HCT116 (cell line): ENCODE data around the gene CCDC159. TPM values are rescaled to one million over a fixed set of nuclear protein-coding genes. Genes with fewer than 3 reads are reported as not detected.
"Not testable (repeated sequence)": the region's sequence is repeated elsewhere in the genome, so short reads cannot be mapped to it uniquely, and the experiment has no call there.

ENCODE experiments used
- ATAC-seq: fragments of 200-7000 bp; cut with Tn5 transposase; 2 replicates; pipeline ENCODE4 v1.9.1; 2020; ENCODE audit warnings: mild to moderate bottlenecking, moderate library complexity
- BruUV-seq: library from RNA; stranded (reverse); fragments of 400-500 nt; replicated peaks from 2 replicates; lab custom pipeline; 2021; lab: Mats Ljungman, UMichigan
- CTCF ChIA-PET: fragments of 300-600 bp; sonication (Branson Sonifier 250); formaldehyde crosslinking; loops from one replicate; lab custom pipeline; 2021; ENCODE audit warnings: antibody characterized with exemption; lab: Charles Lee
- POLR2A ChIA-PET: fragments of 300-600, 350-600 bp; sonication (Branson Sonifier 250); formaldehyde crosslinking; loops from one replicate; lab custom pipeline; 2021; ENCODE audit warnings: antibody characterized with exemption; lab: Charles Lee
- RAD21 ChIA-PET, 2 experiments: fragments of 300-600 bp; sonication (Branson Sonifier 250); formaldehyde crosslinking; loops; one replicate each; lab custom pipeline; 2023; ENCODE audit warnings: low total read pairs in 2 of 2; ENCODE audit not compliant: uncharacterized antibody in 2 of 2, unreplicated experiment in 2 of 2, low non-redundant PET in 1 of 2; lab: Charles Lee
- DNase-seq: peaks from one replicate; pipeline ENCODE4 v3.0.0-alpha.2; 2010; ENCODE audit warnings: low read depth, low spot score
- H2AFZ ChIP-seq: fragments of 200-600 bp; shearing (Covaris generic), sonication (generic); 2 replicates; pipeline ENCODE4 v1.6.1; 2017; ENCODE audit warnings: low read depth, mixed run types, mixed read lengths, antibody characterized with exemption, low read length; ENCODE audit not compliant: poor library complexity, severe bottlenecking
- H3K27ac ChIP-seq: 2 replicates; pipeline ENCODE4 v1.5.1; 2012; ENCODE audit warnings: low read depth, low read length
- H3K27me3 ChIP-seq: fragments of 200-600 bp; sonication (generic); 2 replicates; pipeline ENCODE4 v1.6.1; 2016; ENCODE audit warnings: mixed run types, low read length, mixed read lengths; ENCODE audit not compliant: insufficient read depth
- H3K36me3 ChIP-seq, 2 experiments: fragments of 200-500 bp in 1 of 2; fragments of 200-600 bp in 1 of 2; sonication (Bioruptor generic) in 1 of 2; sonication (generic) in 1 of 2; 2 replicates each; pipeline versions ENCODE4 v1.5.1 to v1.6.1; 2014 to 2016; ENCODE audit warnings: low read length in 2 of 2, inconsistent platforms in 1 of 2, mixed read lengths in 1 of 2, mixed run types in 1 of 2; ENCODE audit not compliant: insufficient read depth in 2 of 2, control insufficient read depth in 1 of 2
- H3K4me1 ChIP-seq, 2 experiments: fragments of 200-600 bp in 1 of 2; sonication (generic) in 1 of 2; 2 replicates each; pipeline versions ENCODE4 v1.5.1 to v1.6.1; 2012 to 2017; ENCODE audit warnings: low read length in 2 of 2, inconsistent platforms in 1 of 2, mild to moderate bottlenecking in 1 of 2, mixed read lengths in 1 of 2, mixed run types in 1 of 2, moderate library complexity in 1 of 2; ENCODE audit not compliant: insufficient read depth in 2 of 2, control insufficient read depth in 1 of 2
- H3K4me2 ChIP-seq: fragments of 200-600 bp; sonication (generic); 2 replicates; pipeline ENCODE4 v1.6.1; 2017; ENCODE audit warnings: mixed run types, low read length, mixed read lengths
- H3K4me3 ChIP-seq, 2 experiments: fragments of 200-600 bp in 1 of 2; sonication (generic) in 1 of 2; replicated peaks in 1 of 2; 2 replicates each; pipeline ENCODE4 v1.5.1; 2011 to 2016; ENCODE audit warnings: low read length in 2 of 2, control low read depth in 1 of 2, low read depth in 1 of 2, mild to moderate bottlenecking in 1 of 2, mixed read lengths in 1 of 2, mixed run types in 1 of 2
- H3K79me2 ChIP-seq: fragments of 200-600 bp; sonication (generic); 2 replicates; pipeline ENCODE4 v1.6.1; 2017; ENCODE audit warnings: mild to moderate bottlenecking, mixed run types, low read length, moderate library complexity, mixed read lengths; ENCODE audit not compliant: insufficient read depth
- H3K9ac ChIP-seq: fragments of 200-600 bp; sonication (generic); 2 replicates; pipeline ENCODE4 v1.6.1; 2016; ENCODE audit warnings: low read length, mixed read lengths
- H3K9me2 ChIP-seq: fragments of 200-600 bp; sonication (generic), shearing (Covaris generic); 2 replicates; pipeline ENCODE4 v1.6.1; 2017; ENCODE audit warnings: mixed run types, mild to moderate bottlenecking, moderate library complexity; ENCODE audit not compliant: insufficient read depth
- H3K9me3 ChIP-seq, 2 experiments: fragments of 200-500 bp in 1 of 2; fragments of 200-600 bp in 1 of 2; sonication (Bioruptor generic) in 1 of 2; sonication (generic) in 1 of 2; 2 replicates each; pipeline ENCODE4 v1.6.1; 2014 to 2017; ENCODE audit warnings: low read length in 2 of 2, mixed read lengths in 2 of 2, inconsistent platforms in 1 of 2, low read depth in 1 of 2, mild to moderate bottlenecking in 1 of 2, mixed run types in 1 of 2, moderate library complexity in 1 of 2; ENCODE audit not compliant: control insufficient read depth in 1 of 2, insufficient read depth in 1 of 2
- H4K20me1 ChIP-seq: fragments of 200-600 bp; sonication (generic), shearing (Covaris generic); 2 replicates; pipeline ENCODE4 v1.6.1; 2017; ENCODE audit warnings: mixed run types, mild to moderate bottlenecking, moderate library complexity; ENCODE audit not compliant: insufficient read depth
- CTCF ChIP-seq, 3 experiments: fragments of 200-600 bp in 1 of 3; sonication (generic) in 1 of 3; IDR thresholded peaks in 2 of 3; conservative IDR thresholded peaks in 1 of 3; 2 replicates each; pipeline ENCODE4 v1.5.1; 2012 to 2017; ENCODE audit warnings: low read depth in 2 of 3, low read length in 2 of 3, antibody characterized with exemption in 1 of 3, borderline replicate concordance in 1 of 3, control low read depth in 1 of 3, mild to moderate bottlenecking in 1 of 3, mixed read lengths in 1 of 3, mixed run types in 1 of 3, moderate library complexity in 1 of 3; ENCODE audit not compliant: insufficient read depth in 1 of 3
- RAD21 ChIP-seq: IDR thresholded peaks from 2 replicates; pipeline ENCODE4 v1.6.1; 2012; ENCODE audit warnings: low read depth, mild to moderate bottlenecking
- YY1 ChIP-seq: IDR thresholded peaks from 2 replicates; pipeline ENCODE4 v1.6.1; 2011; ENCODE audit warnings: low read length, low read depth, moderate library complexity, mild to moderate bottlenecking; ENCODE audit not compliant: insufficient replicate concordance; ENCODE audit errors: extremely low read depth
- intact Hi-C: fragments of 100-400 bp; cut with micrococcal nuclease; formaldehyde crosslinking; loops from 2 replicates; pipeline ENCODE4 v1.10.0; 2022
- total RNA-seq: library from RNA; stranded (reverse); gene quantifications from one replicate; pipeline ENCODE4 v1.2.1, GENCODE V29; 2021; ENCODE audit not compliant: unreplicated experiment

The CCDC159 gene
- total RNA-seq, 1 experiment from 2014 or later, result 7.7 TPM

- no peaks in the 10 kb centered on the region for H3K9me2 ChIP-seq
- H2AFZ ChIP-seq, result no peak overlapping the region
- CTCF ChIA-PET, result interaction anchor here (1.5 kb wide), 1 partner anchor 85 kb away, joined by 8 read pairs; no protein-coding TSS in a partner anchor
- no TSS peak for BruUV-seq
- ATAC-seq (no peak), DNase-seq (no peak)
- POLR2A ChIA-PET, result interaction anchor here (0.7 kb wide), 1 partner anchor 181 kb away, joined by 3 read pairs; the partner anchor contains the start of gene ELOF1
- peak overlapping the region; percentile 5 to 33; a peak in 2 of 4 replicates for H3K4me3 ChIP-seq
- H3K79me2 ChIP-seq, result peaks cover 7% of the 10 kb centered on the region; the same call in 1 of the 2 replicates
- intact Hi-C loops, result loop anchor here (1.0 kb wide), 1 partner anchor 68 kb away; no protein-coding TSS in a partner anchor
- H3K36me3 ChIP-seq, result no peaks in the 10 kb centered on the region
- peak overlapping the region; percentile 97 for H3K4me2 ChIP-seq
- peak overlapping the region; percentile 72 for H3K27ac ChIP-seq
- RAD21 ChIA-PET, result no interaction called here
- H3K9ac ChIP-seq, result peak overlapping the region; percentile 51
- TF ChIP-seq CTCF (IDR thresholded peaks at IDR 0.05 in 2 of 3, conservative IDR thresholded peaks at IDR 0.05 in 1 of 3; ENCODE audit: borderline replicate concordance in 1 of 3, insufficient read depth in 1 of 3, low read depth in 2 of 3, low read length in 2 of 3) (peak in 2 of 3 experiments; percentile 68 to 75; a peak in 4 of 6 replicates), YY1 (peak; percentile 35), RAD21 (no peak)
- TF ChIP-seq, all 23 proteins: peak for 2
- Histone ChIP-seq H3K9me3 (no peaks in the 10 kb centered on the region), H3K4me1 (peaks cover 56 to 84% of the 10 kb centered on the region in 2 experiments), H3K27me3 (no peaks in the 10 kb centered on the region), H4K20me1 (no peaks in the 10 kb centered on the region)
Measured at GRCh38 chr19:11378319-11379189, 32.2 kb downstream of the CCDC159 start.

- Histone ChIP-seq H3K9ac (peak overlapping the region; percentile 79; the same call in 1 of the 2 replicates), H3K4me2 (peak overlapping the region; percentile 97), H3K27ac (peak overlapping the region; percentile 81), H3K4me1 (peaks cover 51 to 84% of the 10 kb centered on the region in 2 experiments)
- H3K27me3 ChIP-seq, POLR2A ChIA-PET, H3K9me3 ChIP-seq, ATAC-seq, BruUV-seq, H4K20me1 ChIP-seq, H3K36me3 ChIP-seq, RAD21 ChIA-PET, intact Hi-C loops, H2AFZ ChIP-seq, H3K9me2 ChIP-seq, H3K79me2 ChIP-seq, H3K4me3 ChIP-seq, DNase-seq: not testable (repeated sequence)
- CTCF ChIA-PET, result interaction anchor here (1.2 kb wide), 1 partner anchor 34 kb away, joined by 3 read pairs; no protein-coding TSS in a partner anchor
Measured at GRCh38 chr19:11379269-11379845, 33.0 kb downstream of the CCDC159 start.
